Tongue (tissue), 1 donor: ENCODE measurements around the gene GPR12. TPM values are rescaled to one million over a fixed set of nuclear protein-coding genes. Genes with fewer than 3 reads are reported as not detected.

Experiments used
- total RNA-seq: library from RNA; depleted of rRNA; stranded (reverse); fragments of >200 nt; gene quantifications from one replicate; pipeline ENCODE4 v1.2.3, GENCODE V29; 2014

Gene GPR12
- total RNA-seq, 1 donor from 2014 or later: 0.10 TPM

Other genes starting within 250 kb of the GPR12 start
- 7.1 TPM for gene WASF3, start 203.1 kb downstream of the GPR12 start, total RNA-seq